Measurements from ENCODE around the gene TOP1. TPM values are rescaled to one million over a fixed set of nuclear protein-coding genes. Genes with fewer than 3 reads are reported as not detected.

Gene TOP1
- total RNA-seq, 1 donor from 2014 or later = 72.7 TPM

- peaks cover 8% of the 10 kb centered on the region for H3K27me3 Mint-ChIP-seq (ENCODE audit: unreplicated experiment)
- H3K9me3 Mint-ChIP-seq (ENCODE audit: unreplicated experiment) = peaks cover 5% of the 10 kb centered on the region
- TF ChIP-seq CTCF (IDR thresholded peaks at IDR 0.05; ENCODE audit: unreplicated experiment) = no peak
- H3K4me3 Mint-ChIP-seq (ENCODE audit: unreplicated experiment) = no peak overlapping the region
- H3K36me3 Mint-ChIP-seq (ENCODE audit: low read depth, unreplicated experiment) = peaks cover 7% of the 10 kb centered on the region
- no peak overlapping the region for H3K27ac Mint-ChIP-seq (ENCODE audit: unreplicated experiment)
- peaks cover 24% of the 10 kb centered on the region for H3K4me1 Mint-ChIP-seq (ENCODE audit: unreplicated experiment)
- no peak for DNase-seq (ENCODE audit: low spot score)
These were observed 22.3 kb upstream of the TOP1 start for GRCh38 chr20:41006126-41006935.

GRCh38 chr20:41006936-41007474, 21.6 kb upstream of the TOP1 start:
- peaks cover 7% of the 10 kb centered on the region for H3K36me3 Mint-ChIP-seq (ENCODE audit: low read depth, unreplicated experiment)
- peaks cover 24% of the 10 kb centered on the region for H3K4me1 Mint-ChIP-seq (ENCODE audit: unreplicated experiment)
- peaks cover 5% of the 10 kb centered on the region for H3K9me3 Mint-ChIP-seq (ENCODE audit: unreplicated experiment)
- TF ChIP-seq CTCF (IDR thresholded peaks at IDR 0.05; ENCODE audit: unreplicated experiment) = no peak
- peaks cover 8% of the 10 kb centered on the region for H3K27me3 Mint-ChIP-seq (ENCODE audit: unreplicated experiment)
- no peak overlapping the region for H3K4me3 Mint-ChIP-seq (ENCODE audit: unreplicated experiment)
- no peak overlapping the region for H3K27ac Mint-ChIP-seq (ENCODE audit: unreplicated experiment)
- no peak for DNase-seq (ENCODE audit: low spot score)

GRCh38 chr20:41007481-41007880, 21.1 kb upstream of the TOP1 start:
- peak overlapping the region; percentile 40 for H3K27ac Mint-ChIP-seq (ENCODE audit: unreplicated experiment)
- H3K36me3 Mint-ChIP-seq (ENCODE audit: low read depth, unreplicated experiment) = peaks cover 7% of the 10 kb centered on the region
- H3K9me3 Mint-ChIP-seq (ENCODE audit: unreplicated experiment) = peaks cover 5% of the 10 kb centered on the region
- DNase-seq (ENCODE audit: low spot score) = no peak
- no peak for TF ChIP-seq CTCF (IDR thresholded peaks at IDR 0.05; ENCODE audit: unreplicated experiment)
- peak overlapping the region; percentile 49 for H3K4me3 Mint-ChIP-seq (ENCODE audit: unreplicated experiment)
- H3K4me1 Mint-ChIP-seq (ENCODE audit: unreplicated experiment) = peaks cover 24% of the 10 kb centered on the region
- peaks cover 8% of the 10 kb centered on the region for H3K27me3 Mint-ChIP-seq (ENCODE audit: unreplicated experiment)

GRCh38 chr20:41009946-41010345, 18.7 kb upstream of the TOP1 start:
- Mint-ChIP-seq H3K27ac (ENCODE audit: unreplicated experiment) (no peak overlapping the region), H3K27me3 (ENCODE audit: unreplicated experiment) (peaks cover 7% of the 10 kb centered on the region), H3K4me3 (ENCODE audit: unreplicated experiment) (no peak overlapping the region), H3K36me3 (ENCODE audit: low read depth, unreplicated experiment) (peaks cover 7% of the 10 kb centered on the region), H3K9me3 (ENCODE audit: unreplicated experiment) (peaks cover 5% of the 10 kb centered on the region), H3K4me1 (ENCODE audit: unreplicated experiment) (peaks cover 24% of the 10 kb centered on the region)
- no peak for DNase-seq (ENCODE audit: low spot score)
- no peak for TF ChIP-seq CTCF (IDR thresholded peaks at IDR 0.05; ENCODE audit: unreplicated experiment)

GRCh38 chr20:41011551-41012067, 17.0 kb upstream of the TOP1 start:
- no peak for TF ChIP-seq CTCF (IDR thresholded peaks at IDR 0.05; ENCODE audit: unreplicated experiment)
- H3K4me1 Mint-ChIP-seq (ENCODE audit: unreplicated experiment) = peaks cover 19% of the 10 kb centered on the region
- peaks cover 7% of the 10 kb centered on the region for H3K27me3 Mint-ChIP-seq (ENCODE audit: unreplicated experiment)
- peaks cover 7% of the 10 kb centered on the region for H3K36me3 Mint-ChIP-seq (ENCODE audit: low read depth, unreplicated experiment)
- peaks cover 5% of the 10 kb centered on the region for H3K9me3 Mint-ChIP-seq (ENCODE audit: unreplicated experiment)
- H3K27ac Mint-ChIP-seq (ENCODE audit: unreplicated experiment) = no peak overlapping the region
- H3K4me3 Mint-ChIP-seq (ENCODE audit: unreplicated experiment) = no peak overlapping the region
- DNase-seq (ENCODE audit: low spot score) = no peak
